ENCODE data around the gene STARD7.
A peak's percentile ranks its signal among the peaks of the same experiment; 100 is the strongest.
"Not testable (repeated sequence)": the region's sequence is repeated elsewhere in the genome, so short reads cannot be mapped to it uniquely, and the experiment has no call there.

The STARD7 gene

DNA sequence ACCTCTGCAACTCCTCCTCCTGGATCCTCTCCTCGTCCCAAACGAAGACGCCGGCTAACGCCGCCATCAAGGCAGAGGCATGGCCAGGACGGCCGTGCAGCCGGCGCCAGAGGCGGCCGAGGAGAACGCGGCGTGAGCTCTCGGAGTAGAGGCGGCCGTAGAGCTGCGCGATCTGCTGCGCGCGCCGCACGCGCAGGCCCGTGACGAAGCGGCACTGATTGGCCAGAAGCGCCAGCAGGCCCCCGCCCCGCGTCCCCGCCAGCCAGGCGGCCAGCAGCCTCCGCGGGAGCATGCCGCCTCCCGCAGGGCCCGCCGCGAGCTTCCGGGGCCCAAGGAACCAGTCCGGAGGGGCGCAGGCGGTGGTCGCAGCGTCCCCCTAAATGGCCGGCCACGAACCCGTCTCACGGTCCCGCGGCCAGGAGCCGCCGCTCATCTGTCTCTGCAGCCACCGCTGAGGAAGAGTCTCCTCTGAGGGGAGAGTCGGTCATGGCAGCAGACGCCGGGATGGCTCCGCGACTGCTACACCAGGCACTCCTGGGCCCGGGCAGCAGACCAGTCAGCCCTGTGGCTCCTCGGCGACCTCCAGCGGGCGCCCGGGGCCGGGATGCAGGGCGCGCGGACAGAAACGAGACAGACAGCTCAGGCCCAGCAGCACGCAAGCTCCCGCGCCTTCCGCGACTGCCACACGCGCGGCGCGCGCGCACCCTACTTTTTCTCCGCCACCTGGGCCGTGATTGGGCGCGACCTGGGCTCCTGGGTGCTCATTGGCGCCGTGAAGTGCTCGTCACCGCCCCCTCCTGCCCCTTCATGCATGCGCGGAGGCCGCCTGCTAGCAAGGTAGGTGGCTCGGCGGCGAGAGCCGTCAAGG, at the start of gene STARD7:
Gene STARD7, minus strand, starts transcription at position 685 of the 868 bp plus-strand sequence. Its CDS starts 393 bp downstream, at position 292.
- TF ChIP-seq CTCF (IDR thresholded peaks at IDR 0.05; ENCODE audit: insufficient read depth, low read depth, low read length, missing control alignments): no peak
- DNase-seq (ENCODE audit: low read depth): peak; percentile 100
- peak within 1 kb of the TSS; percentile 84 for H3K4me3 ChIP-seq (ENCODE audit: low read depth, low read length)

DNA sequence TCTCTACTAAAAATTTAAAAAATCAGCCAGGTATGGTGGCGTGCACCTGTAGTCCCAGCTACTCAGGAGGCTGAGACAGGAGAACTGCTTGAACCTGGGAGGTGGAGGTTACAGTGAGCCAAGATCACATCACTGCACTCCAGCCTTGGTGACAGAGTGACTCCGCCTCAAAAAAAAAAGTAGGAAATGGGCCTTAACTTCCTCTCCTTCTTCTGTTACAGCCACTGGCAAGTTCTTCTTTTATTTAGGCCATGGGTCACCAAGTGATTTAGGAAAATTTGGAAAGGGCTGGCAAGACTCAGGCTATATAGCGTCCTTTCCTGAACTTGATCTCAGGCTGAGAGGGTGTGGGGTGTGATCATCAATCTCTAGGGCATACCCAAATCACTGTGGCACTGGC, 49.1 kb upstream of the STARD7 start:
- H3K4me3 ChIP-seq (ENCODE audit: low read depth, low read length); DNase-seq (ENCODE audit: low read depth): not testable (repeated sequence)

DNA sequence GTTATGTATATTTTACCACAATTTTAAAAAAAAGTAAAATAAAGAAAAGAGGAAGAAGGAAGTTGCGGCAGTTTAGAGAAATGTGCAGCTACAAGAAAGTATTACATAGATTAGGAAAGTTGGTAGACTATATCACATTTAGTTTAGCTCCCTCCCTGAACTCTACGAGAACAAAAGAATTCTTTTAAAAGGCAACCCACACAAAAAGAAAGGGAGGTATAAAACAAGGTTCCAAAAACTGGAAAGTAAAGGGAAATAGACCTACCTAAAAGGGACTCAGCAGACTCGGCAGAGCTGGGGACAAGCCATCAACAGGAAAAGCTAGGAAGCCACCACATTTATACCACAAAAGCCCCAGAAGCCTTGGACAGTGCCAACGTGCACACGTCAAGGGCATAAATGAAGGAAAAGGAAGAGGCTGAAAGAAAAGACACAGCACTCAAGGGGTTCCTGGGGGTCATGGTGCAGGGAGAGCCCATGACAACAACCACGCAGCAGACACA, 48.0 kb upstream of the STARD7 start:
- no peak for DNase-seq (ENCODE audit: low read depth)
- no peak overlapping the region for H3K4me3 ChIP-seq (ENCODE audit: low read depth, low read length)
- TF ChIP-seq CTCF (IDR thresholded peaks at IDR 0.05; ENCODE audit: insufficient read depth, low read depth, low read length, missing control alignments): no peak

DNA sequence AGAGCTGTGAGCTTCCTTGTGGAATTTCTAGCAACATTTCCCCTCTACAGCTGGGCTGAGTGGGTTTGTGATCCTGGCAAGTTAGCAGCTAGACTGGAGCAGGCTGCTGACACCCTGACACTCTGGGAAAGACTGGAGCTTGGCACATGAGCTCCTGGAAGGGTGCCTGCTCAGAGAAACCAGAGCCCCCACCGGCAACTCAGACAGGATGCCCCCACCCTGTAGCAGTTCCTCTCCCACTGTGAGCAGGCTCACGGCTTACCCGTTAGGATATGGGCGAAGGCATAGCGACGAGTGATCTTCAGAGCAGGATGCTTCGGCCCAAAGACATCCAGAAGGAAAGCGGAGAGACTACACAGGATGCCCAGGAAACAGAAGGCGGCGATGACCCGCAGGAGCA, 45.9 kb upstream of the STARD7 start:
- no peak overlapping the region for H3K4me3 ChIP-seq (ENCODE audit: low read depth, low read length)
- no peak for DNase-seq (ENCODE audit: low read depth)
- no peak for TF ChIP-seq CTCF (IDR thresholded peaks at IDR 0.05; ENCODE audit: insufficient read depth, low read depth, low read length, missing control alignments)

DNA sequence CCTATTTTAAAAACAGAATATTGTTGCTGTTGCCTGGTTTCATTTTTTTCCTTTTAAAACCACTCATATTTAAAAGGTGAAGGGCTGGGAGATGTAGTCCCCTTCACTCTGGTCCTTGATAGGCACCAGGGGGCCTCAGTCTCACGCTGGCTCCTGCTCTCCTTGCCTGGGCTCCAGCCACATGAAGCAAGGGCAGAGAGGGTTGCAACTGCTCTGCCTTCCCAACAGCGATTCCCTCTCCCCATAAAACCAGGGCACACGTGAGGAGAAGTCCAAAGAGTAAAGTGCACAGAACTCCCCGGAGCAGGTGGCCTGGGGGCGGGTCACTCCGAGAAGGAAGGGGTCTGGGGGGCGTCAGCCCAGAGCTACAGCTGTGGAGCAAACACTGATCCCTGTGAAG, 44.4 kb upstream of the STARD7 start:
- no peak overlapping the region for H3K4me3 ChIP-seq (ENCODE audit: low read depth, low read length)
- DNase-seq (ENCODE audit: low read depth): no peak
- no peak for TF ChIP-seq CTCF (IDR thresholded peaks at IDR 0.05; ENCODE audit: insufficient read depth, low read depth, low read length, missing control alignments)

- no peak overlapping the region for H3K4me3 ChIP-seq (ENCODE audit: low read depth, low read length)
- no peak for TF ChIP-seq CTCF (IDR thresholded peaks at IDR 0.05; ENCODE audit: insufficient read depth, low read depth, low read length, missing control alignments)
- DNase-seq (ENCODE audit: low read depth): no peak
These were observed 43.9 kb upstream of the STARD7 start for GRCh38 chr2:96252526-96252925.

DNA sequence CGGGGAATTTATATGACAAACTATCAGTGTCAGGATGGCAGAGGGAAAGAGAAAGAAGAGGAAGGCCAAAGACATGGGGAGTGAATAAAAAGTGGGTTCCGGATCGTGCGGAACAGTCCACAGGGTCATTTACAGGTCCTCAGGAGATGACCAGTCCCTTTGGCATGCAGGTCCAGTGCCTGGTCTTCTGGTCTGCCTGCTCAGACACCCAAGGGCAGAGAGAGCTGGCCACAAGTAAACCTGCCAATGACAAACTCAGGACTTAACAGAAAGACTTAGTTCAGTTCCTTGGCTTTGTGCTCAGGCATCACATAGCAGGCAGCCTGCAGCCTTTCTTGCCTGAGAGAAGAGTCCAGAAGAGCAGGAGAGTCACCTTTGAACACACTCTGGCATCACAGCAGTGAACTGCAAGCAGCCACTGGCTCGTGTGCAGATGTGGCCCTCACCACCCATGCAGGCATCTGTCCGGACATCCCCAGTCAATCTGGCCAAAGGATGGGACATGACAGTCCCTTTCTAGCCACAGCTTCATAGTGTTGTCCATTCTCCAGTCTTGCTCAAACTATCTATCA, 43.2 kb upstream of the STARD7 start:
- no peak overlapping the region for H3K4me3 ChIP-seq (ENCODE audit: low read depth, low read length)
- TF ChIP-seq CTCF (IDR thresholded peaks at IDR 0.05; ENCODE audit: insufficient read depth, low read depth, low read length, missing control alignments): no peak
- DNase-seq (ENCODE audit: low read depth): peak; percentile 25

All from GM12865 (cell line).